ENCODE data around the gene PAFAH2.

The PAFAH2 gene

DNA sequence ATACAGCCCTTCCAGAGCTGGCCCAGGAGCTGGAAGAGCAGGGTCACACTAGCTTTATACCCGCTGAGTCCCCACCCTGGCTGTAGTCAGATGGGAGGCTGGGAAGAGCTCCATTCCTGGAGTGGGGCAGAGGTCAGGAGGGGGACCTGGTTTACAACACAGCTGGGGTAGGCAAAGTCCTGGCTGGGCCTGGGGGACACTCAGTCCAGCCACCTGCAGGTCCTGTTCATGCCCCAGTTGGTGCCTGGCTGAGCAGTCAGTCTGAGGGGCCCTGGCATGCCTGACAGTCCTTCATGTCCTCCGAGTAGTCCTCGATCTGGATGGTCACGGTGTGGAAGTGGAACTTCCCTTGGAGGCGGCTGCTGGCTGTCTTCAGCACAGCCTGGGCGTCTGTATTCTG, 41.0 kb upstream of the PAFAH2 start:
- TF ChIP-seq, protein P1, sequence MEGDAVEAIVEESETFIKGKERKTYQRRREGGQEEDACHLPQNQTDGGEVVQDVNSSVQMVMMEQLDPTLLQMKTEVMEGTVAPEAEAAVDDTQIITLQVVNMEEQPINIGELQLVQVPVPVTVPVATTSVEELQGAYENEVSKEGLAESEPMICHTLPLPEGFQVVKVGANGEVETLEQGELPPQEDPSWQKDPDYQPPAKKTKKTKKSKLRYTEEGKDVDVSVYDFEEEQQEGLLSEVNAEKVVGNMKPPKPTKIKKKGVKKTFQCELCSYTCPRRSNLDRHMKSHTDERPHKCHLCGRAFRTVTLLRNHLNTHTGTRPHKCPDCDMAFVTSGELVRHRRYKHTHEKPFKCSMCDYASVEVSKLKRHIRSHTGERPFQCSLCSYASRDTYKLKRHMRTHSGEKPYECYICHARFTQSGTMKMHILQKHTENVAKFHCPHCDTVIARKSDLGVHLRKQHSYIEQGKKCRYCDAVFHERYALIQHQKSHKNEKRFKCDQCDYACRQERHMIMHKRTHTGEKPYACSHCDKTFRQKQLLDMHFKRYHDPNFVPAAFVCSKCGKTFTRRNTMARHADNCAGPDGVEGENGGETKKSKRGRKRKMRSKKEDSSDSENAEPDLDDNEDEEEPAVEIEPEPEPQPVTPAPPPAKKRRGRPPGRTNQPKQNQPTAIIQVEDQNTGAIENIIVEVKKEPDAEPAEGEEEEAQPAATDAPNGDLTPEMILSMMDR (IDR thresholded peaks at IDR 0.05; ENCODE audit: low read length), result no peak
- TF ChIP-seq EZH2phosphoT487 (IDR thresholded peaks at IDR 0.05; ENCODE audit: low read length) (no peak), EZH2 (optimal IDR thresholded peaks at IDR 0.05; ENCODE audit: low read depth, low read length) (no peak)
- no peak for DNase-seq
- Histone ChIP-seq H3K4me3 (ENCODE audit: low read length) (no peak overlapping the region), H3K27me3 (replicated peaks; ENCODE audit: insufficient read depth, low read length) (peaks cover 49% of the 10 kb centered on the region), H3K9me2 (replicated peaks; ENCODE audit: insufficient read depth, low read length) (no peaks in the 10 kb centered on the region), H2AFZ (ENCODE audit: low read length) (no peak overlapping the region), H4K20me1 (ENCODE audit: insufficient read depth, low read length) (no peaks in the 10 kb centered on the region), H3K27ac (ENCODE audit: low read length) (no peak overlapping the region), H3K4me1 (ENCODE audit: low read length) (0 out of 2 replicates have a peak, but pooled peaks cover 3% of the 10 kb centered on the region), H3K36me3 (replicated peaks; ENCODE audit: insufficient read depth, low read length) (no peaks in the 10 kb centered on the region), H3F3A (ENCODE audit: insufficient read depth, low read length) (no peaks in the 10 kb centered on the region), H3K4me2 (ENCODE audit: low read depth, low read length) (no peak overlapping the region), H3K79me2 (ENCODE audit: low read length) (no peaks in the 10 kb centered on the region), H3K9me3 (replicated peaks; ENCODE audit: insufficient read depth, low read length) (no peaks in the 10 kb centered on the region), H3K9ac (ENCODE audit: low read length) (no peak overlapping the region)

DNA sequence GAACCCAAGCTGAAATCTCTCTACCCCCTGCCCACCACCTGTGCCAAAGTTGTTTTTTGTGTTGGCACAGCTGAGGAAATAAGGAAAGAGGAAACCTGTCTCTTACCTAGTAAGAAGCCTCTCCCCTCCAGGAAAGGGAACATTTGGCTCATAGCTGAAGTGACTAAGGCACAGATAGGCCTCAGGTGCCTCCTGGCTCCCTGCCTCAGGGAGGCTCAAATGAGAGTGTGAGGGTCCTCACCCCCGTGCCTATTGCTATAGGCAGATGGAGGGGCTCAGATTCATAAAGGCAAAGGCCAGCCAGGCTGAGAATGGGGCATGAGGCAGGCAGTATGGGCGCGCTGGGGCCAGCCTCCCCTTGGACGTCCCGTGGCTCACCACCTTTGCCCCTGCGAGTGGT, 40.6 kb upstream of the PAFAH2 start:
- no peaks in the 10 kb centered on the region for H3K9me2 ChIP-seq (replicated peaks; ENCODE audit: insufficient read depth, low read length)
- no peaks in the 10 kb centered on the region for H3K9me3 ChIP-seq (replicated peaks; ENCODE audit: insufficient read depth, low read length)
- peaks cover 48% of the 10 kb centered on the region for H3K27me3 ChIP-seq (replicated peaks; ENCODE audit: insufficient read depth, low read length)
- H3F3A ChIP-seq (ENCODE audit: insufficient read depth, low read length), result no peaks in the 10 kb centered on the region
- no peak overlapping the region for H3K9ac ChIP-seq (ENCODE audit: low read length)
- no peak overlapping the region for H3K4me3 ChIP-seq (ENCODE audit: low read length)
- 0 out of 2 replicates have a peak, but pooled peaks cover 3% of the 10 kb centered on the region for H3K4me1 ChIP-seq (ENCODE audit: low read length)
- no peak overlapping the region for H3K4me2 ChIP-seq (ENCODE audit: low read depth, low read length)
- H4K20me1 ChIP-seq (ENCODE audit: insufficient read depth, low read length), result no peaks in the 10 kb centered on the region
- H2AFZ ChIP-seq (ENCODE audit: low read length), result no peak overlapping the region
- TF ChIP-seq EZH2 (optimal IDR thresholded peaks at IDR 0.05; ENCODE audit: low read depth, low read length) (no peak), EZH2phosphoT487 (IDR thresholded peaks at IDR 0.05; ENCODE audit: low read length) (no peak)
- TF ChIP-seq, protein P1 (IDR thresholded peaks at IDR 0.05; ENCODE audit: low read length), result no peak
- DNase-seq, result no peak
- no peaks in the 10 kb centered on the region for H3K36me3 ChIP-seq (replicated peaks; ENCODE audit: insufficient read depth, low read length)
- H3K27ac ChIP-seq (ENCODE audit: low read length), result no peak overlapping the region
- no peaks in the 10 kb centered on the region for H3K79me2 ChIP-seq (ENCODE audit: low read length)

DNA sequence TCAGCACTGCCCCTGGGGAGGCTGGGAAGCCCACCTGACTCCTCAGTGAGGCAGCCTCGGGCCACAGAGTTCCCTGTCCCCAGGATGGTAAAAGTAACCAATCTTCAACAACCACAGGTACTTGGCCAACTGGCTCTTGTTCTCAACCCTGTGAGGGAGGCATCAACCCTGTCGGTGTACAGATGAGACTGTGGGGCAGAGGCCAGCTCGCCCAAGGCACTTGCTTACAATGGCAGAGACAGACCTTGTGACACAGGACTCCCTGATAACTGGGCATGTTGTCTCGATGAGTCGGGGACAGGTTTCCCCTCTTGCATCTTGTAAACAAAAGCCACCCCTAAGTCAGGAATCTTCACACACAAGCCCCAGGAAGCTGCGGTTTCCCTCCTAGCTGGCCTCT, 40.0 kb upstream of the PAFAH2 start:
- Histone ChIP-seq H3K36me3 (replicated peaks; ENCODE audit: insufficient read depth, low read length) (no peaks in the 10 kb centered on the region), H3K27me3 (replicated peaks; ENCODE audit: insufficient read depth, low read length) (peaks cover 48% of the 10 kb centered on the region), H3F3A (ENCODE audit: insufficient read depth, low read length) (no peaks in the 10 kb centered on the region), H2AFZ (ENCODE audit: low read length) (no peak overlapping the region), H3K9ac (ENCODE audit: low read length) (no peak overlapping the region), H3K27ac (ENCODE audit: low read length) (no peak overlapping the region), H3K79me2 (ENCODE audit: low read length) (no peaks in the 10 kb centered on the region), H3K9me3 (replicated peaks; ENCODE audit: insufficient read depth, low read length) (no peaks in the 10 kb centered on the region), H3K9me2 (replicated peaks; ENCODE audit: insufficient read depth, low read length) (no peaks in the 10 kb centered on the region), H3K4me2 (ENCODE audit: low read depth, low read length) (no peak overlapping the region), H3K4me3 (ENCODE audit: low read length) (no peak overlapping the region), H3K4me1 (ENCODE audit: low read length) (0 out of 2 replicates have a peak, but pooled peaks cover 3% of the 10 kb centered on the region), H4K20me1 (ENCODE audit: insufficient read depth, low read length) (no peaks in the 10 kb centered on the region)
- TF ChIP-seq EZH2 (optimal IDR thresholded peaks at IDR 0.05; ENCODE audit: low read depth, low read length), result no peak
- DNase-seq, result no peak

DNA sequence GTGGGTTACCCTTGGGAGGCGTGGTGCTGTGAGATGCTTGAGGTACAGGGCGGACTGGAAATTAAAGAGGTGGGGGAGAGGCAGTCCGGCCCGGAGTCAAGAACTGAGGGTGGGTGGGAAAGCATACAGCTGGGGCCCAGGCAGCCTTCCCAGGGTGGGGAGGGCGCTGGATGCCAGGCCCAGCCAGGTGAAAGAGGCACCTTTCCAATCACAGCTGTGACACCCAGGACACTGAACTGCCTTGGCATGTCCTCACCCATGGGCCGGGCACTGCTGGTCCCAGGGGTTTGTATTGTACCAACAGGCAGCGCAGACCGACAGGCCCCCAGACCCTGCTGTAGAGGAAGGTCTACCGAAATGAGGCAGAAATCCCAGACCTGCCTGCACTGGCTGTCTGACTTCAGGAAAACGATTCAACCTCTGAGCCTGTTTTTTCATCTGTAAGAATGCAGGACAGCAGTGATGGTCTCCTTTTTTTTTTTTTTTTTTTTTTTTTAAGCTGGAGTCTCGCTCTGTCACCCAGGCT, 39.0 kb upstream of the PAFAH2 start:
- no peak for TF ChIP-seq EZH2phosphoT487 (IDR thresholded peaks at IDR 0.05; ENCODE audit: low read length)
- TF ChIP-seq, protein P1 (IDR thresholded peaks at IDR 0.05; ENCODE audit: low read length), result no peak
- TF ChIP-seq EZH2 (optimal IDR thresholded peaks at IDR 0.05; ENCODE audit: low read depth, low read length), result no peak
- no peak overlapping the region for H3K9ac ChIP-seq (ENCODE audit: low read length)
- H4K20me1 ChIP-seq (ENCODE audit: insufficient read depth, low read length), result no peaks in the 10 kb centered on the region
- no peaks in the 10 kb centered on the region for H3F3A ChIP-seq (ENCODE audit: insufficient read depth, low read length)
- no peaks in the 10 kb centered on the region for H3K9me2 ChIP-seq (replicated peaks; ENCODE audit: insufficient read depth, low read length)
- H3K4me2 ChIP-seq (ENCODE audit: low read depth, low read length), result no peak overlapping the region
- H3K9me3 ChIP-seq (replicated peaks; ENCODE audit: insufficient read depth, low read length), result no peaks in the 10 kb centered on the region
- no peaks in the 10 kb centered on the region for H3K36me3 ChIP-seq (replicated peaks; ENCODE audit: insufficient read depth, low read length)
- no peaks in the 10 kb centered on the region for H3K79me2 ChIP-seq (ENCODE audit: low read length)
- no peak overlapping the region for H3K27ac ChIP-seq (ENCODE audit: low read length)
- H3K4me1 ChIP-seq (ENCODE audit: low read length), result 0 out of 2 replicates have a peak, but pooled peaks cover 3% of the 10 kb centered on the region
- no peak overlapping the region for H3K4me3 ChIP-seq (ENCODE audit: low read length)
- DNase-seq, result no peak
- peaks cover 48% of the 10 kb centered on the region for H3K27me3 ChIP-seq (replicated peaks; ENCODE audit: insufficient read depth, low read length)
- H2AFZ ChIP-seq (ENCODE audit: low read length), result no peak overlapping the region
